IPS DF 6.9 (cell line): ENCODE results near the gene RANGAP1.
A peak's percentile ranks its signal among the peaks of the same experiment; 100 is the strongest.

Experiments used
- DNase-seq: peaks from one replicate; pipeline ENCODE4 v3.0.0-alpha.2; 2013; ENCODE audit warnings: low read depth, low spot score
- H3K27ac ChIP-seq: one replicate; pipeline ENCODE4 v1.5.1; 2013; ENCODE audit warnings: low read length, control low read depth
- H3K27me3 ChIP-seq: 2 replicates; pipeline ENCODE4 v1.6.1; 2013; ENCODE audit warnings: mild to moderate bottlenecking, low read length; ENCODE audit not compliant: control insufficient read depth, insufficient read depth
- H3K36me3 ChIP-seq: 2 replicates; pipeline ENCODE4 v1.6.1; 2013; ENCODE audit warnings: low read length; ENCODE audit not compliant: control insufficient read depth, insufficient read depth
- H3K4me1 ChIP-seq: 2 replicates; pipeline ENCODE4 v1.6.1; 2013; ENCODE audit warnings: low read length; ENCODE audit not compliant: control insufficient read depth, insufficient read depth
- H3K4me3 ChIP-seq: 2 replicates; pipeline ENCODE4 v1.5.1; 2013; ENCODE audit warnings: mild to moderate bottlenecking, low read length
- H3K9me3 ChIP-seq: 2 replicates; pipeline ENCODE4 v1.6.1; 2013; ENCODE audit warnings: low read length, inconsistent platforms; ENCODE audit not compliant: control insufficient read depth, insufficient read depth
- WGBS: extraction: QIAGEN DNeasy Blood & Tissue Kit; methylation state at CpG from one replicate; pipeline ENCODE4 v1.1.7; 2013; ENCODE audit warnings: mixed read lengths, missing lambda C conversion rate; ENCODE audit not compliant: insufficient read length, insufficient coverage; 5-methylcytosine and 5-hydroxymethylcytosine counted together

The RANGAP1 gene

GRCh38 chr22:41245917-41246499 lies 40.0 kb downstream of the RANGAP1 start:
- Histone ChIP-seq H3K4me3 (no peak overlapping the region), H3K27ac (no peak overlapping the region), H3K27me3 (no peaks in the 10 kb centered on the region), H3K36me3 (peaks cover 47% of the 10 kb centered on the region), H3K9me3 (no peaks in the 10 kb centered on the region), H3K4me1 (no peaks in the 10 kb centered on the region)
- no CpG with 5 or more reads among the region's 21 CpGs for WGBS
- DNase-seq, result no peak

- Histone ChIP-seq H3K27ac (no peak overlapping the region), H3K4me3 (no peak overlapping the region), H3K4me1 (peaks cover 3% of the 10 kb centered on the region), H3K27me3 (no peaks in the 10 kb centered on the region), H3K36me3 (peaks cover 22% of the 10 kb centered on the region), H3K9me3 (no peaks in the 10 kb centered on the region)
- DNase-seq, result no peak
- WGBS, result no CpG with 5 or more reads among the region's 6 CpGs
Observed at GRCh38 chr22:41243361-41243760, 42.6 kb downstream of the RANGAP1 start.

- no CpG with 5 or more reads among the region's 18 CpGs for WGBS
Observed at GRCh38 chr22:41242396-41243117, 43.4 kb downstream of the RANGAP1 start.

GRCh38 chr22:41241133-41241676 lies 44.8 kb downstream of the RANGAP1 start:
- H3K4me3 ChIP-seq, result no peak overlapping the region
- peaks cover 8% of the 10 kb centered on the region for H3K4me1 ChIP-seq
- no peaks in the 10 kb centered on the region for H3K27me3 ChIP-seq
- no peaks in the 10 kb centered on the region for H3K9me3 ChIP-seq
- H3K36me3 ChIP-seq, result peaks cover 9% of the 10 kb centered on the region
- no peak overlapping the region for H3K27ac ChIP-seq
- no peak for DNase-seq
- no CpG with 5 or more reads among the region's 7 CpGs for WGBS

More at GRCh38 chr22:41242396-41243117, 43.4 kb downstream of the RANGAP1 start:
- DNase-seq, result no peak
- Histone ChIP-seq H3K27ac (no peak overlapping the region), H3K36me3 (peaks cover 15% of the 10 kb centered on the region), H3K4me1 (peaks cover 5% of the 10 kb centered on the region), H3K27me3 (no peaks in the 10 kb centered on the region), H3K4me3 (no peak overlapping the region), H3K9me3 (no peaks in the 10 kb centered on the region)

GRCh38 chr22:41240377-41241132 lies 45.4 kb downstream of the RANGAP1 start, which contains the start of gene CHADL:
CHADL (minus strand) TSS chr22:41240931; CDS start chr22:41240881, 50 bp downstream.
- Histone ChIP-seq H3K4me1 (peaks cover 8% of the 10 kb centered on the region), H3K36me3 (peaks cover 5% of the 10 kb centered on the region), H3K27me3 (no peaks in the 10 kb centered on the region), H3K27ac (no peak within 1 kb of the TSS), H3K4me3 (no peak within 1 kb of the TSS), H3K9me3 (no peaks in the 10 kb centered on the region)
- WGBS, result no CpG with 5 or more reads among the region's 24 CpGs
- DNase-seq, result no peak

GRCh38 chr22:41239443-41240128 lies 46.4 kb downstream of the RANGAP1 start:
- no peaks in the 10 kb centered on the region for H3K27me3 ChIP-seq
- H3K36me3 ChIP-seq, result no peaks in the 10 kb centered on the region
- DNase-seq, result no peak
- no peak overlapping the region for H3K4me3 ChIP-seq
- H3K27ac ChIP-seq, result no peak overlapping the region
- no peaks in the 10 kb centered on the region for H3K9me3 ChIP-seq
- no CpG with 5 or more reads among the region's 16 CpGs for WGBS
- H3K4me1 ChIP-seq, result peaks cover 8% of the 10 kb centered on the region

GRCh38 chr22:41238570-41239442 lies 47.2 kb downstream of the RANGAP1 start:
- Histone ChIP-seq H3K36me3 (no peaks in the 10 kb centered on the region), H3K27ac (no peak overlapping the region), H3K27me3 (no peaks in the 10 kb centered on the region), H3K9me3 (no peaks in the 10 kb centered on the region), H3K4me3 (no peak overlapping the region), H3K4me1 (peaks cover 8% of the 10 kb centered on the region)
- DNase-seq, result no peak
- no CpG with 5 or more reads among the region's 32 CpGs for WGBS

- DNase-seq, result no peak
- no peaks in the 10 kb centered on the region for H3K27me3 ChIP-seq
- H3K27ac ChIP-seq, result no peak overlapping the region
- no CpG with 5 or more reads among the region's 97 CpGs for WGBS
- H3K36me3 ChIP-seq, result no peaks in the 10 kb centered on the region
- no peaks in the 10 kb centered on the region for H3K9me3 ChIP-seq
- peak overlapping the region; percentile 20; the same call in 1 of the 2 replicates for H3K4me3 ChIP-seq
- peaks cover 8% of the 10 kb centered on the region for H3K4me1 ChIP-seq
Observed at GRCh38 chr22:41237707-41238569, 48.0 kb downstream of the RANGAP1 start.
